ENCODE measurements around the gene PSMA8.
A peak's percentile ranks its signal among the peaks of the same experiment; 100 is the strongest.
"Not testable (repeated sequence)": the region's sequence is repeated elsewhere in the genome, so short reads cannot be mapped to it uniquely, and the experiment has no call there.

The PSMA8 gene

DNA sequence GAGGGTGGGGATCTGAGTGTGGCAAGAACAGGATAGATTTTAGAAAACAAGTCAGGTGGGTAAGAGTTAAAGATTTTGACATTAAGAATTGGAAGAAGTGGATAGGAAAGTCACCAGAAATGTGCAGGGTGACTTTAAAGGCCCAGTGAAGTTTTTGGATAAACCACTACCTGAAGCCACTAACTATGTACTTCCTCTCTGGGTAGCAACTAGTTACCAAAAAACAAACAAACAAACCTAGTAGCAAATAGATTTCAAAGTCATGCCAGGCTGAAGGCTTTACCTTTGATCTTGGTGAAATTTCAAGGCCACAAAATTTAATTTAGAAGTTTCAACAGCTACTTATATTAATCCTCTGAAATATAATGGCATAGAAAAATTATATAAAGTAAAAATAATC lies 42.5 kb downstream of the PSMA8 start:
- no peak for DNase-seq (ENCODE audit: low read depth)

GRCh38 chr18:26181343-26181826 lies 47.7 kb downstream of the PSMA8 start:
- DNase-seq (ENCODE audit: low read depth): no peak

DNA sequence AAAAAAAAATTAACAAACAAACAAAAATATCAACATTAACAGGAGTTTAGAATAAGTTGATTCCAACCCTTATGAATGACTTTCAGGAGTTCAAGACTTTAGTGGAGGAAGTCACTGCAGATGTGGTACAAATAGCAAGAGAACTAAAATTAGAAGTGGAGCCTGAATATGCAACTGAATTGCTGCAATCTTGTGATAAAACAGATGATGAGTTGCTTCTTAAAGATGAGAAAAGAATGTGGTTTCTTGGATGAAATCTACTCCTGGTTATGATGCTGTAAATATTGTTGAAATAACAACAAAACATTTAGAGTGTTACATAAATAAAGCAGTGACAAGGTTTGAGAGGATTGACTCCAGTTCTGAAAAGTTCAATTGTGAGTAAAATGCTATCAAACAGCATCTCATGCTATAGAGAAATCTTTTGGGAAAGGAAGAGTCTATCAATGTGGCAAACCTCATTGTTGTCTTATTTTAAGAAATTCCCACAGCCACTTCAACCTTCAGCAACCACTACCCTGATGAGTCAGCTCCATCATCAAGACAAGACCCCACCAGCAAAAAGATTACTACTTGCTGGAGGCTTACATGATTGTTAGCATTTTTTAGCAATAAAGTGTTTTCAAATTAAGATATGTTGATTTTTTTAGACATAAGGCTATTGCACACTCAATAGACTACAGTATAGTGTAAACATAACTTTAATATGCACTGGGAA lies 49.9 kb downstream of the PSMA8 start:
- no peak for DNase-seq (ENCODE audit: low read depth)

DNA sequence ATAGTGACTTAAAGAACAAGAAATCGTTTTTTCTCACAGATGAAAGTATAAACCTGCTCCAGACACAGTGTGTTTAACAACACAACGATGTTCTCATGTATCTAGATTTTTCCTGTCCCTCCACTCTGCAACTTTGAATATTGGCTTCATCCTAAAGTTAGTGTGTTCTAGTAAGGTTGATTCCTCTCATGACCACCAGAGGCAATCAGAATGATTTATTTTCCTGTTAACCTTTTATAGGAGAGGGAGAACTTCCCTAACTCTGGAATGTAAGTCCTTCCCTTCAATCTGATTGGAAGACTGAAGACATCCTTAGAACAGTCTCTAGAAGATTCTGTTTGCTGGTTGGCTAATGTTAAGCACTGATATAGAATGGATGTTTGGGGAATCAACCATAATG lies 51.6 kb downstream of the PSMA8 start:
- no peak for DNase-seq (ENCODE audit: low read depth)

GRCh38 chr18:26190506-26190905 lies 56.8 kb downstream of the PSMA8 start:
- DNase-seq (ENCODE audit: low read depth): peak; percentile 8

- DNase-seq (ENCODE audit: low read depth): no peak
Measured at GRCh38 chr18:26192233-26192632, 58.6 kb downstream of the PSMA8 start.

- DNase-seq (ENCODE audit: low read depth): no peak
Measured at GRCh38 chr18:26196605-26197004, 62.9 kb downstream of the PSMA8 start.

DNA sequence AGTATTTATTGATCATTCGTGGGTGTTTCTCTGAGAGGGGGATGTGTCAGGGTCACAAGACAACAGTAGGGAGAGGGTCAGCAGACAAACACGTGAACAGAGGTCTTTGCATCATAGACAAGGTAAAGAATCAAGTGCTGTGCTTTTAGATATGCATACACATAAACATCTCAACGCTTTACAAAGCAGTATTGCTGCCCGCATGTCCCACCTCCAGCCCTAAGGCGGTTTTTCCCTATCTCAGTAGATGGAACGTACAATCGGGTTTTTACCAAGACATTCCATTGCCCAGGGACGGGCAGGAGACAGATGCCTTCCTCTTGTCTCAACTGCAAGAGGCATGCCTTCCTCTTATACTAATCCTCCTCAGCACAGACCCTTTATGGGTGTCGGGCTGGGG lies 68.3 kb downstream of the PSMA8 start:
- not testable (repeated sequence) for DNase-seq (ENCODE audit: low read depth)

GRCh38 chr18:26205318-26205717 lies 71.6 kb downstream of the PSMA8 start:
- DNase-seq (ENCODE audit: low read depth): no peak

- DNase-seq (ENCODE audit: low read depth): no peak
Measured at GRCh38 chr18:26206488-26206887, 72.8 kb downstream of the PSMA8 start.

- no peak for DNase-seq (ENCODE audit: low read depth)
Measured at GRCh38 chr18:26207937-26208336, 74.3 kb downstream of the PSMA8 start.

DNA sequence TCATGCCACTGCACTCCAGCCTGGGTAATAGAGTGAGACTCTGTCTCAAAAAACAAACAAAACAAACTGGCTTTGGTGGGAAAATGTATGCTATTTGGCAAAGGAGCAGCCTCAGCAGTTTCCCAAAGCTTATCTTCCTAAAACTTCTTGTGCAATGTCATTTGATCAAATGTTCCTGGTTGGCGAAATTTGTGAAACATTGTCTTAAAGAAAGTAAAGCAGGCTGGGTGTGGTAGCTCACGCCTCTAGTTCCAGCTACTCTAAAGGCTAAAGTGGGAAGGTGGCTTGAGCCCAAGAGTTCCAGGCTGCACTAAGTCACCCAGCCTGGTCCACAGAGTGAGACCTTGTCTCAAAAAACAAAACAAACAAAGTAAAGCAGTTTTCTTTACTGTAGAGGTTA lies 75.3 kb downstream of the PSMA8 start:
- no peak for DNase-seq (ENCODE audit: low read depth)

GRCh38 chr18:26210147-26210546 lies 76.5 kb downstream of the PSMA8 start:
- no peak for DNase-seq (ENCODE audit: low read depth)

DNA sequence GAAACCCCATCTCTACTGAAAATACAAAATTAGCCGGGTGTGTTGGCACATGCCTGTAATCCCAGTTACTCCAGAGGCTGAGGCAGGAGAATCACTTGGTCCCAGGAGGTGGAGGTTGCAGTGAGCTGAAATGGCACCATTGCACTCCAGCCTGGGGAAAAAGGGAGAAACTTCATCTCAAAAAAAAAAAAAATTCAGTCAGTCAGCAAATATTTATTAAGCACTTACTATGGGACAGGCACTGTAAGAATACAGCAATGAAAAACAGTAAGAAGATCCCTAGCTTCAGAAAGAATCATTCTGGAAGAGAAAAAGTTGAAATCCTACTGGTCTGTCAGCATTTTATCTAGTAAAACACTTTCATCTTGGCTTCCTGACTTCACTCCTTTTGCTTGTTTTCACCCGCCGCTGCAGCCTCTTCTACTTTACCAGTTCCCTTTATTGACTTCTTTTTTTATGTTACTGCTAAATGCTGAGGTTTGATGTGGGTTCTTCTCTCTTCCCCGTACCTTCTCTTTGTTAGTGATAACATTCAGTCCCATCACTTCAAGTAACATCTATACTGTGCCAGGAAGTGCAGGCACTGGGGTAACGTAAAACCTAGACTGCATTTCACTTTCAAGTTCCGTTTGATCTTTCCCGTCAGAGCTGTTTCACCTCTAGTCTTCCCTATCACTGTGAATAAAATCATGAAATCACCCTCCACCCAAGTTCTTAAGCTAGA lies 81.7 kb downstream of the PSMA8 start:
- DNase-seq (ENCODE audit: low read depth): peak; percentile 26

GRCh38 chr18:26225022-26225693 lies 91.5 kb downstream of the PSMA8 start:
- no peak for DNase-seq (ENCODE audit: low read depth)

DNA sequence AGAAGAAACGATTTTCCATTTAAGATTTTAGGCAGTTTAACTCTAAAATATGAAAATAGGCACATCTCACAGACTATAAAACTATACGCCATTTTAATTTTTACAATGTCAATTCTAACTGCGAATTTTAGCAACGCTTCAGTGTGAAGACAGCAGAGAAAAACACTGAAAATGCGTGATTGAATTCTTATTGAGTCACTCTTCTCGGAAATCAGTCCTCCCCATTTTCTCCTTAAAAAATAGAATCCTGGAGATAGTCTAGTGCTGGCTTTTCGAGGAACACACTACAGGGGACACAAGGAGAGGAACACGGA lies 92.2 kb downstream of the PSMA8 start:
- DNase-seq (ENCODE audit: low read depth): no peak

DNA sequence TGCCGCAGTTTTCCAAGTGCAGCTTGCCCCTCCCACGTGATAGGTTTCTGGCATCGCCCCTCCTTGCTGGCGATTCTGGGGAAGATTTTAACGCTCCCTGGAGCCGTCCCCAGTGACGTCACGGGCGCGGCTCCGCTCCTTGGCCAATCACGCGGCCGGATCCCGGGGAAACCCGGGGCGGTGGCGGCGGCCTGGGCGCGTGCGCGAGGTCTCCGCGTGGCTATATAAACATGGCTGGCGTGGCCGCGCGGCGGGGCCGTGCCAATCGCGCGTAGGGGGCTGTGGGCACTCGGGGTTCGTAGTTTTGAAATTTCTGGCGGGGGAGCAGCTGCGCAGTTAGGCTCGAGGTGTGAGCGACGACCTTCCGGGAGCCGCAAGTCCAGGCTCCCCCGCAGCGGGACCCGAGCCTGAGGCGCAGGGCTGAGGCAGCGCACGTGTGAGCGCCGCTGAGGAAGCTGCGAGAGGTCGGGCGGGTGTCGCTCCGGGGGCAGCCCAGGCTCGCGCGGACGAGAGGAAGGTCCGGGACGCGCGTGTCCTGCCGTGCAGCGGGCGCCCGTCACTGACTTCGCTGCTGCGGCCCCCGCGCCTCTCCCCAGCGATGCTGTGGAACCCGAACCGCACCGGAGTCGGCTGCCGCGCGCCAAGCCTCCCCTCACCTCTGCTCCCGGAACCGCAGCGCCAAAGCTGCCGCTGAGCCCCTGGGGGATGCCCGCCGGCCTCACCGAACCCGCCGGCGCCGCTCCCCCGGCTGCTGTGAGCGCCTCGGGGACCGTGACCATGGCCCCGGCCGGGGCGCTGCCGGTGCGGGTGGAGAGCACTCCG lies 92.8 kb downstream of the PSMA8 start, which contains the start of gene TAF4B:
Gene TAF4B (plus strand): TSS at position 217 of the 822 bp plus-strand sequence. CDS start 489 bp downstream, at position 706.
- peak; percentile 93 for DNase-seq (ENCODE audit: low read depth)

DNA sequence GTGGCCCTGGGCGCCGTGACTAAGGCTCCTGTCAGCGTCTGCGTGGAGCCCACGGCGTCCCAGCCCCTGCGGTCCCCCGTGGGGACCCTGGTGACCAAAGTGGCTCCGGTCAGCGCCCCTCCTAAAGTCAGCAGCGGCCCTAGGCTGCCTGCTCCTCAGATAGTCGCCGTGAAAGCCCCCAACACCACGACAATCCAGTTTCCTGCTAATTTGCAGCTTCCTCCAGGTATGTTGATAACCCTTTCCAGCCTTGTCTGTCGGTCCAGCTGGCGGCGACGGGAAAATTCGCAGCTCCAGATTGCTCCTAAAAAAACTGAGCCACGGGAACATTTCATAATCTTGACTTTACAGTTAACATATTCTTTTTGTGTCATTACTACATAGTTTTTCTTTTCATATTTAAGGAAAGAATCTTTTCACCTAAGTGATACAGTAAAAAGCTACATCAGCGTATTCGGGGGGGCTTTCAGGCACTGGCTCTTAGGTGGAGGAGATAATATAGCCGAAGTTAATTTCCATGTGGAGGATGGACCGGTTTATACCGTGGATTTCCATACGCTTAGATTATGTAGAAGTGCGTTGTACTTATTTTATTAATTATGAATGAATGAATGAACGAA lies 93.5 kb downstream of the PSMA8 start:
- DNase-seq (ENCODE audit: low read depth): no peak

DNA sequence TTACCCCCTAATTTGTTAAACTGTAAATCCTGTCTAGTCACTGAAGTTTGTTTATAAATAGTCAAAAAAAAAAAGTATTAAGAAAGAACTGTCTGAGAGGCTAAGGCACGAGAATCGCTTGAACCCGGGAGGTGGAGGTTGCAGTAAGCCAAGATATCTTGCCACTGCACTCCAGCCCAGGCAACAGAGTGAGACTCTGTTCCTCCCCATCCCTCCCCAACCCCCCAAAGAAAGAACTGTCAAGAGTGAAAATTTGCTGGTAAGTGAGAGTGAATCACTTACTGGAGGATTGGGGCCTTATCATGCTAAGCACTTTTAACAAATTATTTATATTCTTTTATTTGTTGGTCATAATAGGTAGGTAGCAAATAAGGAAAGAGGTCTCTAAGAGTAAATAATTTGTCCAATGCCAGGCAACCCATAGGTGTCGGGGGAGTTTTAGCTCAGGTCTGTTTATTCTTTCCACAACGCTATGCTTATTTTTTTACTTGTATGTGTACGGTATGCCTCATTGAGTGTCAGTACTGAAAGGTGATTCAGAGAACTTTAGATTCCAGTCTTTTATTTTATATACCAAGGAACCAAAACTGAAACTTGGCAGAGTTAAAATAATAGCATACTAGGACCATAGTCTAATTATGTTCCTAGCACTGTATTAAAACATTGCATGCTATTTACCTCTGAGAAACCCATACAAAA lies 95.0 kb downstream of the PSMA8 start:
- DNase-seq (ENCODE audit: low read depth): no peak

GRCh38 chr18:26230497-26230896 lies 96.8 kb downstream of the PSMA8 start:
- DNase-seq (ENCODE audit: low read depth): no peak

- no peak for DNase-seq (ENCODE audit: low read depth)
Measured at GRCh38 chr18:26233208-26233607, 99.5 kb downstream of the PSMA8 start.
